ENCODE data around the gene CDH4.

Gene CDH4

DNA sequence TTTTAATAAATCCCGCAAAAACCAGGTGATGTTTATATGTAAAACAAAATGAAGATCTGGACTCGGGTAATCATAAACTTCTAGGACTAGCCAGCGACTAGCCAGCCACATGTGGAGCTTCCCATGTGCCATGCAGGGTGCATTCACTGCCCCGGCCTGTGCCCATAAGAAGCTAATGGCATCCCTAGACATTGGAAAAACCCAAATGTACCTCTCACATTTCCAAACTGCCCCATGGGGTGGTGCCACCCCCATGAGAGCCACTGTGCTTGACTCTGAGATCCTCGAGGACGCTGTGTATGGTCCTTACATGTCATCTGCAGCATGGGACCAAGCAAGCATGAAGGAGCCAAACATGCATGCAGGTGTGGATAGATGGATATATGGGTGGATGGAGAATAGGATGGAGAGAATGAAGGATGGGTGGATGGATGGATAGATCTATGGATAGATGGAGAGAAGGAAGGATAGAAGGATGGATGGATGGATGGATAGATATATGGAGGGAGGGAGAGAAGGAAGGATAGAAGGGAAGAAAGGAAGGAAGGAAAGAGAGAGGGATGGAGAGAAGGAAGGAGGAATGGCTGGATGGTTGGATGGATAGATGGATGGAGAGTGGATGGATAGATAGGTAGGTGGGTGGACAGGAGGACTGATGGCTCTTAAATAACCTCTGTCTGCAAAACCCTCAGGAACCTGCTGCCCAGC, 203.6 kb downstream of the CDH4 start:
- H3K4me3 ChIP-seq (ENCODE audit: low read length) = no peak overlapping the region
- DNase-seq (ENCODE audit: low read depth) = no peak
- no peak for TF ChIP-seq CTCF (conservative IDR thresholded peaks at IDR 0.05; ENCODE audit: low read depth, low read length)

DNA sequence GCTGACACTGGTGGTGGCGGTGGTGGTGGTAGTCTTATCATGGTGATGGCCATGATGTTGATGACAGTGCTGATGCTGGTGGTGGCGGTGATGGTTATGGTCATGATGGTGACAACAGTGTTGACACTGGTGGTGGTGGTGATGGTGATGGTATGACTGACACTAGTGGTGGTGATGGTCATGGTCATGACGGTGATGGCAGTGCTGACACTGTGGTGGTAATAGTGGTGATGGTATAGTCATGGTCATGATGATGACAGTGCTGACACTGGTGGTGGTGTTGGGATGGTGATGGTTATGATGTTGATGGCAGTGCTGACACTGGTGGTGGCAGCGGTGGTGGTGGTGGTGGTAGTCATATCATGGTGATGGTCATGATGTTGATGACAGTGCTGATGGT, 205.7 kb downstream of the CDH4 start:
- no peak for TF ChIP-seq CTCF (conservative IDR thresholded peaks at IDR 0.05; ENCODE audit: low read depth, low read length)
- H3K4me3 ChIP-seq (ENCODE audit: low read length) = no peak overlapping the region
- no peak for DNase-seq (ENCODE audit: low read depth)

DNA sequence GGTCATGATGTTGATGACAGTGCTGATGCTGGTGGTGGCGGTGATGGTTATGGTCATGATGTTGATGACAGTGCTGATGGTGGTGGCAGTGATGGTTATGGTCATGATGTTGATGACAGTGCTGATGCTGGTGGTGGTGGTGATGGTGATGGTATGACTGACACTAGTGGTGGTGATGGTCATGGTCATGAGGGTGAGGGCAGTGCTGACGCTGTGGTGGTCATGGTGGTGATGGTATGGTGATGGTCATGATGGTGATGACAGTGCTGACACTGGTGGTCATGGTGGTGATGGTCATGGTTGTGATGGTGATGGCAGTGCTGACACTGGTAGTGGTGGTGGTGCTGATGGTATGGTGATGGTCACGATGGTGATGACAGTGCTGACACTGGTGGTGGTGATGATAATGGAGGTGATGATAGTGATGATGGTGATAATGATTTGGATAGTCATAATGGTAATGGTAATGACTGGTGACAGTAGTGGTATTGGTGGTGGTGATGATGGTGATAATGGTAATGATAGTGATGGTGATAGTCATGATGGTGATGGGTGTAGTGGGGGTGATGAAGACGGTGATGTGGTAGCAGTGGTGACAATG, 206.2 kb downstream of the CDH4 start:
- TF ChIP-seq CTCF (conservative IDR thresholded peaks at IDR 0.05; ENCODE audit: low read depth, low read length) = no peak
- DNase-seq (ENCODE audit: low read depth) = no peak
- no peak overlapping the region for H3K4me3 ChIP-seq (ENCODE audit: low read length)

DNA sequence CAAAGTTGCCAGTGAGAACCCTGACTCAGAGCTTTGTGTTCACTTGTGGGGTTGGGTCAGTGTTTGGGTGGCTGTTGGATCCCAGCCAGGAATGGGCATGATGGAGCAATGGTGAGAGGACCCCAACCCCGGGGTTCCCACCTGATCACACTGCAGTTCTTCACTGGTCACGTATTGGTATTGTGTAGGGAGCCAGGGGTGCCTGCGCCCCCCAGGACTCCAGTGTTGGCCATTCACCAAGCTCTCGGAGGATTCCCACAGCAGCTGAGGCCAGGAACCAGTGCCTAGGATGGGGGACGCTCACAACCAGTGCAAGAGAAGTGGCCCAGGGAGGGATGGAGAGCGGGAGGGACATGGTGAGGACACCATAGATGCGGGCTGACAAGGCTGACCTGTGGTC, 207.2 kb downstream of the CDH4 start:
- no peak for TF ChIP-seq CTCF (conservative IDR thresholded peaks at IDR 0.05; ENCODE audit: low read depth, low read length)
- H3K4me3 ChIP-seq (ENCODE audit: low read length) = no peak overlapping the region
- no peak for DNase-seq (ENCODE audit: low read depth)

DNA sequence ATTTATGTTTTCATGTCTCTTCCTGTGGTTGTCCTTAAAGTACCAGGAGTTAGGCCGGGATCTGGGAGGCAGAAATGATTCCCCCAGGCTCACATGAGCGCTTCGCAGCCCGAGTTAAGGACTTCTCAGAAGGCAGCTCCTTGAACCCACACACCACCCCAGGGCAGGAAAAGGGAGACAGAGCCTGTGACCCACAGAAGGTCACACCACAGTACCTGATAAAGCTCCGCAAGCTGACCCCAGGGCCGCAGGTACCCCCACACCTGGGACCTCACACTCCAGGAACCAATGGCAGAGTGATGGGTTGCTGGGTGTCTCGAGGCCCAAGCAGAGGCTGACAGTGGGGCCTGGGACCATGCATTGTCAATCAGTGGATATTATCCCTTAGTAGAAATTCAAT, 207.6 kb downstream of the CDH4 start:
- DNase-seq (ENCODE audit: low read depth) = no peak
- no peak for TF ChIP-seq CTCF (conservative IDR thresholded peaks at IDR 0.05; ENCODE audit: low read depth, low read length)
- H3K4me3 ChIP-seq (ENCODE audit: low read length) = no peak overlapping the region

- no peak overlapping the region for H3K4me3 ChIP-seq (ENCODE audit: low read length)
- DNase-seq (ENCODE audit: low read depth) = no peak
- no peak for TF ChIP-seq CTCF (conservative IDR thresholded peaks at IDR 0.05; ENCODE audit: low read depth, low read length)
These were observed 208.4 kb downstream of the CDH4 start for GRCh38 chr20:61460261-61461052.
